ENCODE measurements around the gene PRKCI.

- no peak for TF ChIP-seq POLR2A (IDR thresholded peaks at IDR 0.05)
- TF ChIP-seq, protein P1, sequence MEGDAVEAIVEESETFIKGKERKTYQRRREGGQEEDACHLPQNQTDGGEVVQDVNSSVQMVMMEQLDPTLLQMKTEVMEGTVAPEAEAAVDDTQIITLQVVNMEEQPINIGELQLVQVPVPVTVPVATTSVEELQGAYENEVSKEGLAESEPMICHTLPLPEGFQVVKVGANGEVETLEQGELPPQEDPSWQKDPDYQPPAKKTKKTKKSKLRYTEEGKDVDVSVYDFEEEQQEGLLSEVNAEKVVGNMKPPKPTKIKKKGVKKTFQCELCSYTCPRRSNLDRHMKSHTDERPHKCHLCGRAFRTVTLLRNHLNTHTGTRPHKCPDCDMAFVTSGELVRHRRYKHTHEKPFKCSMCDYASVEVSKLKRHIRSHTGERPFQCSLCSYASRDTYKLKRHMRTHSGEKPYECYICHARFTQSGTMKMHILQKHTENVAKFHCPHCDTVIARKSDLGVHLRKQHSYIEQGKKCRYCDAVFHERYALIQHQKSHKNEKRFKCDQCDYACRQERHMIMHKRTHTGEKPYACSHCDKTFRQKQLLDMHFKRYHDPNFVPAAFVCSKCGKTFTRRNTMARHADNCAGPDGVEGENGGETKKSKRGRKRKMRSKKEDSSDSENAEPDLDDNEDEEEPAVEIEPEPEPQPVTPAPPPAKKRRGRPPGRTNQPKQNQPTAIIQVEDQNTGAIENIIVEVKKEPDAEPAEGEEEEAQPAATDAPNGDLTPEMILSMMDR (IDR thresholded peaks at IDR 0.05), result no peak
- TF ChIP-seq EP300 (IDR thresholded peaks at IDR 0.05), result no peak
Observed at GRCh38 chr3:170320461-170321121, 98.4 kb downstream of the PRKCI start.
